Smooth muscle cell (in vitro differentiated cells): Measurements from ENCODE around the gene RGN. TPM values are rescaled to one million over a fixed set of nuclear protein-coding genes. Genes with fewer than 3 reads are reported as not detected.

ENCODE experiments used
- DNase-seq: peaks from one replicate; lab custom pipeline; 2025; ENCODE audit not compliant: unreplicated experiment; lab: John Stamatoyannopoulos, UW
- H2AFZ ChIP-seq: fragments of 200-600 bp; sonication (generic); 2 replicates; pipeline ENCODE4 v1.6.0; 2016; ENCODE audit warnings: antibody characterized with exemption, low read depth, mild to moderate bottlenecking
- H3F3A ChIP-seq: fragments of 200-600 bp; sonication (generic); 2 replicates; pipeline ENCODE4 v1.6.0; 2017; ENCODE audit warnings: antibody characterized with exemption, low read depth
- H3K27ac ChIP-seq: fragments of 200-600 bp; sonication (generic); 2 replicates; pipeline ENCODE4 v1.5.1; 2016; ENCODE audit warnings: low read depth, mild to moderate bottlenecking
- H3K27me3 ChIP-seq: fragments of 200-600 bp; sonication (generic); 2 replicates; pipeline ENCODE4 v1.6.1; 2016; ENCODE audit warnings: low read depth, mild to moderate bottlenecking
- H3K36me3 ChIP-seq: fragments of 200-600 bp; sonication (generic); 2 replicates; pipeline ENCODE4 v1.5.1; 2016; ENCODE audit warnings: low read depth
- H3K4me1 ChIP-seq: fragments of 200-600 bp; sonication (generic); 2 replicates; pipeline ENCODE4 v1.5.1; 2016; ENCODE audit warnings: low read depth
- H3K4me2 ChIP-seq: fragments of 200-600 bp; sonication (generic); 2 replicates; pipeline ENCODE4 v1.6.0; 2016; ENCODE audit warnings: mild to moderate bottlenecking
- H3K4me3 ChIP-seq: fragments of 200-600 bp; sonication (generic); 2 replicates; pipeline ENCODE4 v1.5.1; 2016; ENCODE audit warnings: mild to moderate bottlenecking
- H3K79me2 ChIP-seq: fragments of 200-600 bp; sonication (generic); 2 replicates; pipeline ENCODE4 v1.6.0; 2016; ENCODE audit warnings: low read depth, mild to moderate bottlenecking
- H3K9ac ChIP-seq: fragments of 200-600 bp; sonication (generic); 2 replicates; pipeline ENCODE4 v1.6.0; 2016; ENCODE audit warnings: low read depth
- H3K9me3 ChIP-seq: fragments of 200-600 bp; sonication (generic); replicated peaks from 2 replicates; pipeline ENCODE4 v1.5.1; 2016; ENCODE audit warnings: low read depth
- H4K20me1 ChIP-seq: fragments of 200-600 bp; sonication (generic); 2 replicates; pipeline ENCODE4 v1.6.0; 2016; ENCODE audit warnings: low read depth
- WGBS: methylation state at CpG from one replicate; pipeline ENCODE4 v1.1.7; 2016; ENCODE audit warnings: low lambda C conversion rate; 5-methylcytosine and 5-hydroxymethylcytosine counted together
- polyA plus RNA-seq: library from polyadenylated mRNA; unstranded; fragments of >200 nt; fragmentation: Nextera tagmentation; extraction: Ambion mirVana; gene quantifications from 2 replicates; pipeline ENCODE4 v1.2.1, GENCODE V29; 2016
- total RNA-seq: library from RNA; depleted of rRNA; stranded (reverse); fragments of >200 nt; gene quantifications from 2 replicates; pipeline ENCODE4 v1.2.3, GENCODE V29; 2014
- TF ChIP-seq, protein P1 (sequence below): fragments of 200-600 bp; sonication (generic); IDR thresholded peaks from 2 replicates; pipeline ENCODE4 v1.5.1; 2017; ENCODE audit warnings: borderline replicate concordance, mild to moderate bottlenecking, antibody characterized with exemption; ENCODE audit not compliant: insufficient read depth, poor library complexity, severe bottlenecking

RGN gene
- total and polyA plus RNA-seq, 2 experiments from 2014 or later = 2.5 to 3.6 TPM

- H3F3A ChIP-seq = no peaks in the 10 kb centered on the region
- H2AFZ ChIP-seq = no peak overlapping the region
- H4K20me1 ChIP-seq = no peaks in the 10 kb centered on the region
- H3K79me2 ChIP-seq = no peaks in the 10 kb centered on the region
- H3K9ac ChIP-seq = no peak overlapping the region
- no peak overlapping the region for H3K27ac ChIP-seq
- H3K36me3 ChIP-seq = no peaks in the 10 kb centered on the region
- no peaks in the 10 kb centered on the region for H3K4me1 ChIP-seq
- no peak overlapping the region for H3K4me3 ChIP-seq
- no peak for DNase-seq
- 72% methylated on average over 1 of the region's 1 CpG for WGBS
- no peaks in the 10 kb centered on the region for H3K27me3 ChIP-seq
- no peaks in the 10 kb centered on the region for H3K9me3 ChIP-seq
- TF ChIP-seq, protein P1, sequence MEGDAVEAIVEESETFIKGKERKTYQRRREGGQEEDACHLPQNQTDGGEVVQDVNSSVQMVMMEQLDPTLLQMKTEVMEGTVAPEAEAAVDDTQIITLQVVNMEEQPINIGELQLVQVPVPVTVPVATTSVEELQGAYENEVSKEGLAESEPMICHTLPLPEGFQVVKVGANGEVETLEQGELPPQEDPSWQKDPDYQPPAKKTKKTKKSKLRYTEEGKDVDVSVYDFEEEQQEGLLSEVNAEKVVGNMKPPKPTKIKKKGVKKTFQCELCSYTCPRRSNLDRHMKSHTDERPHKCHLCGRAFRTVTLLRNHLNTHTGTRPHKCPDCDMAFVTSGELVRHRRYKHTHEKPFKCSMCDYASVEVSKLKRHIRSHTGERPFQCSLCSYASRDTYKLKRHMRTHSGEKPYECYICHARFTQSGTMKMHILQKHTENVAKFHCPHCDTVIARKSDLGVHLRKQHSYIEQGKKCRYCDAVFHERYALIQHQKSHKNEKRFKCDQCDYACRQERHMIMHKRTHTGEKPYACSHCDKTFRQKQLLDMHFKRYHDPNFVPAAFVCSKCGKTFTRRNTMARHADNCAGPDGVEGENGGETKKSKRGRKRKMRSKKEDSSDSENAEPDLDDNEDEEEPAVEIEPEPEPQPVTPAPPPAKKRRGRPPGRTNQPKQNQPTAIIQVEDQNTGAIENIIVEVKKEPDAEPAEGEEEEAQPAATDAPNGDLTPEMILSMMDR = no peak
- H3K4me2 ChIP-seq = no peak overlapping the region
Observed at GRCh38 chrX:47059142-47059874, 18.9 kb upstream of the RGN start.

GRCh38 chrX:47060708-47061107 is 17.5 kb upstream of the RGN start:
- Histone ChIP-seq H4K20me1 (no peaks in the 10 kb centered on the region), H3K4me2 (no peak overlapping the region), H3K36me3 (no peaks in the 10 kb centered on the region), H3F3A (no peaks in the 10 kb centered on the region), H3K9me3 (no peaks in the 10 kb centered on the region), H3K79me2 (no peaks in the 10 kb centered on the region), H3K4me3 (no peak overlapping the region), H2AFZ (no peak overlapping the region), H3K4me1 (no peaks in the 10 kb centered on the region), H3K27me3 (no peaks in the 10 kb centered on the region), H3K9ac (no peak overlapping the region), H3K27ac (no peak overlapping the region)
- no peak for DNase-seq
- 78% methylated on average over 2 of the region's 2 CpGs for WGBS
- TF ChIP-seq, protein P1 = no peak

DNA sequence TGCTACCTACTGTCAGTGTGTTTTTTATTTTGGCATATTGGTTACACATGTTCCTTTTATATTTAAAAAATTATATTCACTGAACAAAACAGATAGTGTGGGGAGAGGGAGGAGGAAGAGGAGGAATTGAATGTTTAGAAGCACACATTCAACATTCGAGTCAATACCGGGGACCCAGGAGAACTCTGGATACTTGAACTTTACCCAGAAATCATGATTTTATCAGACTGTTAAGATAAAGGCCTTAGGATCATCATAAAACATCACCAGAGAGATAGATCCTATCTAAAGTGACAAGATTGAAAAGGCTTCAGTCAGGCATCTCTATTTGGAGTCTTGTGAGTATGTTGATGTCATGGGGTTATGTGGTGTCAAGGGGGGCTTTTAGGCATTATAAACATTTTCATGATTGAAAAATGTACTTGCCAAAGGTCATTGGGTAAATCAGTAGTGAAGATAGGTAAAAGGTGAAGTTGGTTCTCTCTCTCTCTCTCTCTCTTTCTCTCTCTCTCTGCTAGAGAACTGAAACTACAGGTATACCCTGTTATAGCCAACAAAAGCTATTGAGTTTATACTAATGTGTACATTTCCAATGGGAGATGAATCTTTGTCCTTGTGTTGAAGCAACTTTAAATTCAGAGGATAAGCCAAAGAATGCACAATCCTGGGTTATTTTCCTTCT is 16.9 kb upstream of the RGN start:
- no peaks in the 10 kb centered on the region for H3K4me1 ChIP-seq
- H3K4me3 ChIP-seq = no peak overlapping the region
- H3K27ac ChIP-seq = no peak overlapping the region
- no peaks in the 10 kb centered on the region for H3K36me3 ChIP-seq
- no peaks in the 10 kb centered on the region for H3K9me3 ChIP-seq
- no peaks in the 10 kb centered on the region for H3K79me2 ChIP-seq
- 66% methylated on average over 2 of the region's 2 CpGs for WGBS
- no peak overlapping the region for H2AFZ ChIP-seq
- no peak overlapping the region for H3K4me2 ChIP-seq
- H3K27me3 ChIP-seq = no peaks in the 10 kb centered on the region
- no peak for DNase-seq
- no peaks in the 10 kb centered on the region for H4K20me1 ChIP-seq
- H3K9ac ChIP-seq = no peak overlapping the region
- TF ChIP-seq, protein P1 = no peak
- H3F3A ChIP-seq = no peaks in the 10 kb centered on the region
